HepG2 (cell line): Measurements from ENCODE around the gene ATE1. TPM values are rescaled to one million over a fixed set of nuclear protein-coding genes. Genes with fewer than 3 reads are reported as not detected.
"Not testable (repeated sequence)": the region's sequence is repeated elsewhere in the genome, so short reads cannot be mapped to it uniquely, and the experiment has no call there.

Source experiments
- ATAC-seq: fragments of 200-7000 bp; cut with Tn5 transposase; 3 replicates; pipeline ENCODE4 v1.9.1; 2020; ENCODE audit warnings: mild to moderate bottlenecking, moderate library complexity
- BruUV-seq: library from RNA; stranded (reverse); fragments of 400-500 nt; replicated peaks from 2 replicates; lab custom pipeline; 2021; lab: Mats Ljungman, UMichigan
- CTCF ChIA-PET: fragments of 300-600 bp; formaldehyde crosslinking; extraction: SDS; loops from one replicate; lab custom pipeline; 2021; ENCODE audit warnings: low total read pairs, inconsistent platforms, low intra/inter-chr PET ratio; lab: Yijun Ruan, JAX
- POLR2A ChIA-PET: fragments of 350-600 bp; sonication (Branson Sonifier 250); formaldehyde crosslinking; loops from one replicate; lab custom pipeline; 2020; ENCODE audit warnings: antibody characterized with exemption, inconsistent platforms; lab: Yijun Ruan, JAX
- DNase-seq: peaks from one replicate; pipeline ENCODE4 v3.0.0-alpha.2; 2015; ENCODE audit warnings: low spot score
- FAIRE-seq: peaks from 3 replicates; lab custom pipeline; 2011; peaks lifted over from hg19 to GRCh38; lab: Jason Lieb, UNC
- H2AFZ ChIP-seq: one replicate; pipeline ENCODE4 v1.6.1; 2011; ENCODE audit warnings: low read length, inconsistent platforms
- H3K27ac ChIP-seq: fragments of 300-600 bp; 3 replicates; pipeline ENCODE4 v1.8.0; 2011; ENCODE audit warnings: mixed run types, mild to moderate bottlenecking, mixed read lengths, low read length, inconsistent platforms; ENCODE audit not compliant: insufficient read depth; ENCODE audit errors: extremely low read length
- H3K27me3 ChIP-seq, 2 experiments: fragments of 200-600 bp in 1 of 2; 2 replicates in 1 of 2; 3 replicates in 1 of 2; pipeline versions ENCODE4 v1.6.0 to v1.8.0; 2011; ENCODE audit warnings: low read length in 2 of 2, mild to moderate bottlenecking in 2 of 2, moderate library complexity in 2 of 2, inconsistent platforms in 1 of 2; ENCODE audit not compliant: insufficient read depth in 2 of 2, control insufficient read depth in 1 of 2
- H3K36me3 ChIP-seq, 2 experiments: fragments of 200-600 bp in 1 of 2; replicated peaks in 1 of 2; 2 replicates in 1 of 2; 3 replicates in 1 of 2; pipeline versions ENCODE4 v1.5.1 to v1.8.0; 2011; ENCODE audit warnings: low read length in 2 of 2, inconsistent platforms in 1 of 2; ENCODE audit not compliant: insufficient read depth in 2 of 2, control insufficient read depth in 1 of 2
- H3K4me1 ChIP-seq: 2 replicates; pipeline ENCODE4 v1.5.1; 2012; ENCODE audit warnings: low read length, inconsistent platforms; ENCODE audit not compliant: insufficient read depth
- H3K4me2 ChIP-seq: 2 replicates; pipeline ENCODE4 v1.6.0; 2011; ENCODE audit warnings: low read depth, low read length, inconsistent platforms
- H3K4me3 ChIP-seq, 3 experiments: fragments of 200-600 bp in 1 of 3; sonication (generic), shearing (Covaris generic) in 1 of 3; replicated peaks in 1 of 3; 2 replicates each; pipeline ENCODE4 v1.5.1; 2011 to 2016; ENCODE audit warnings: low read length in 3 of 3, inconsistent platforms in 2 of 3, low read depth in 2 of 3, mild to moderate bottlenecking in 2 of 3, control low read depth in 1 of 3, mixed read lengths in 1 of 3; ENCODE audit not compliant: insufficient read depth in 1 of 3
- H3K79me2 ChIP-seq: one replicate; pipeline ENCODE4 v1.6.1; 2011; ENCODE audit warnings: low read length, inconsistent platforms; ENCODE audit not compliant: insufficient read depth
- H3K9ac ChIP-seq: 2 replicates; pipeline ENCODE4 v1.6.0; 2011; ENCODE audit warnings: mild to moderate bottlenecking, low read depth, low read length, inconsistent platforms; ENCODE audit not compliant: insufficient read depth
- H3K9me3 ChIP-seq: 2 replicates; pipeline ENCODE4 v1.5.1; 2012; ENCODE audit warnings: mild to moderate bottlenecking, low read length
- H4K20me1 ChIP-seq: 2 replicates; pipeline ENCODE4 v1.6.0; 2011; ENCODE audit warnings: inconsistent platforms, mild to moderate bottlenecking, low read length, moderate library complexity; ENCODE audit not compliant: insufficient read depth
- BCL6 ChIP-seq: IDR thresholded peaks from 2 replicates; pipeline ENCODE4 v1.6.1; 2016; ENCODE audit warnings: missing genetic modification reagents, missing compliant biosample characterization
- FOXA3 ChIP-seq: IDR thresholded peaks from 2 replicates; pipeline ENCODE4 v1.6.1; 2016; ENCODE audit warnings: missing genetic modification reagents, missing compliant biosample characterization
- MYC ChIP-seq: sonication (generic); formaldehyde crosslinking; IDR thresholded peaks from 2 replicates; pipeline ENCODE4 v1.9.0; 2021; ENCODE audit warnings: missing genetic modification reagents, borderline replicate concordance
- TCF7 ChIP-seq: sonication (generic); IDR thresholded peaks from 2 replicates; pipeline ENCODE4 v1.6.1; 2016; ENCODE audit warnings: antibody characterized with exemption, low read depth
- ZEB1 ChIP-seq: IDR thresholded peaks from 2 replicates; pipeline ENCODE4 v1.6.1; 2012; ENCODE audit warnings: mild to moderate bottlenecking, low read depth, inconsistent platforms; ENCODE audit not compliant: insufficient replicate concordance
- ZFX ChIP-seq: sonication (generic); formaldehyde crosslinking; IDR thresholded peaks from 2 replicates; pipeline ENCODE4 v1.4.0; 2020; ENCODE audit warnings: mild to moderate bottlenecking, low read depth, missing genetic modification reagents, moderate library complexity
- WGBS: methylation state at CpG from one replicate; pipeline ENCODE4 v1.1.6; 2017; ENCODE audit warnings: low lambda C conversion rate; 5-methylcytosine and 5-hydroxymethylcytosine counted together
- in situ Hi-C: cut with HindIII; loops from 2 replicates; pipeline ENCODE4 v1.10.0; 2017; ENCODE audit warnings: low pct_unique_long_range_greater_than_20kb; ENCODE audit not compliant: extremely low pct_ligation_motif_present
- intact Hi-C: fragments of 100-400 bp; cut with micrococcal nuclease; formaldehyde crosslinking; loops from one replicate; pipeline ENCODE4 v1.10.0; 2022; ENCODE audit not compliant: unreplicated experiment
- polyA plus RNA-seq, 8 experiments: library from polyadenylated mRNA; depleted of rRNA in 3 of 8; stranded (reverse) in 7 of 8; unstranded in 1 of 8; fragments of >200 nt; fragmentation: Illumina TruSeq in 4 of 8; extraction: Trizol in 4 of 8; gene quantifications; 2 replicates each; pipeline versions ENCODE4 v1.2.1 to v1.2.3, GENCODE V29; 2011 to 2016; ENCODE audit warnings: low read depth in 4 of 8, missing spikeins in 1 of 8, mixed read lengths in 1 of 8; ENCODE audit not compliant: insufficient read depth in 1 of 8
- total RNA-seq, 5 experiments: library from RNA; depleted of rRNA; stranded (reverse); fragments of >200 nt; fragmentation: Illumina TruSeq; extraction: Trizol; gene quantifications; 2 replicates each; pipeline ENCODE4 v1.2.3, GENCODE V29; 2016; ENCODE audit warnings: low read depth in 1 of 5
- TF ChIP-seq, protein P1 (sequence below): sonication (generic); formaldehyde crosslinking; IDR thresholded peaks from 2 replicates; pipeline ENCODE4 v1.8.1; 2023; ENCODE audit warnings: mild to moderate bottlenecking, missing genetic modification reagents
- TF ChIP-seq, protein P2 (sequence below): sonication (generic); formaldehyde crosslinking; IDR thresholded peaks from 2 replicates; pipeline ENCODE4 v1.8.0; 2022; ENCODE audit warnings: mild to moderate bottlenecking, missing genetic modification reagents
- TF ChIP-seq, protein P3 (sequence below): sonication (generic); formaldehyde crosslinking; IDR thresholded peaks from 2 replicates; pipeline ENCODE4 v1.5.0; 2020; ENCODE audit warnings: mild to moderate bottlenecking, missing genetic modification reagents, borderline replicate concordance
- TF ChIP-seq, protein P4 (sequence below), 2 experiments: sonication (generic) in 1 of 2; formaldehyde crosslinking in 1 of 2; IDR thresholded peaks; 2 replicates each; pipeline versions ENCODE4 v1.4.0 to v1.6.1; 2016 to 2020; ENCODE audit warnings: borderline replicate concordance in 1 of 2, low read depth in 1 of 2, mild to moderate bottlenecking in 1 of 2, missing genetic modification reagents in 1 of 2

Gene ATE1
- total and polyA plus RNA-seq, 2 of the 13 experiments (the other 11 are each of a cell fraction or from before 2014, with no cell fraction given): 17.5 to 42.2 TPM

DNA sequence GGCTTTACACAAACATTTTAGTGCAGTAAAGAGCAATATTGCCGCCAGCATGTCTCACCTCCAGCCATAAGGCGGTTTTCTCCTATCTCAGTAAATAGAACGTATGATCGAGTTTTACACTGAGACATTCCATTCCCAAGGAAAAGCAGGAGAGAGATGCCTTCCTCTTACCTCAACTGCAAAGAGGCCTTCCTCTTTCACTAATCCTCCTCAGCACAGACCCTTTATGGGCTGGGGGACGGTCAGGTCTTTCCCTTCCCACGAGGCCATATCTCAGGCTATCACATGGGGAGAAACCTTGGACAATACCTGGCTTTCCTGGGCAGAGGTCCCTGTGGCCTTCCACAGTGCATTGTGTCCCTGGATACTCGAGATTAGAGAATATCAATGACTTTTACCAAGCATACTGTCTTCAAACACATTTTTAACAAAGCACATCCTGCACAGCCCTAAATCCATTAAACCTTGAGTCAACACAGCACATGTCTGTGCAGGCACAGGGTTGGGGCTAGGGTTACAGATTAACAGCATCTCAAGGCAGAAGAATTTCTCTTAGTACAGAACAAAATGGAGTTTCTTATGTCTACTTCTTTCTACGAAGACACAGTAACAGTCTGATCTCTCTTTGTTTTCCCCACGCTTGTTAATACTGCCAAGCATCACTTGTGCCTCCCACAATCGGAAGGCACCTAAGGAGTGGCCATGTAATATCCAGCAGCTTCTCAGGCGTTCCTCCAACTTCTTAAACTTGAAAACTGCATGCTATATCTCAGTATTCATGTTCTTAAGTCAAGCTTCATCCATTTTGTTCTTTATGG lies 2.6 kb upstream of the ATE1 start:
- H3K4me2 ChIP-seq: peak overlapping the region; percentile 74
- peaks cover 30% of the 10 kb centered on the region for H3K79me2 ChIP-seq
- 15% methylated on average over 11 of the region's 11 CpGs for WGBS
- peak overlapping the region; percentile 95 for H3K27ac ChIP-seq
- H2AFZ ChIP-seq, CTCF ChIA-PET, H4K20me1 ChIP-seq, ATAC-seq, H3K36me3 ChIP-seq, BruUV-seq, in situ Hi-C loops, H3K27me3 ChIP-seq, H3K9me3 ChIP-seq: not testable (repeated sequence)
- peak overlapping the region; percentile 55 to 98 (median 91); a peak in 4 of 6 replicates for H3K4me3 ChIP-seq
- intact Hi-C loops: loop anchor here (2.0 kb wide), 1 partner anchor 44 kb away; the partner anchor contains the start of gene NSMCE4A
- peak; percentile 79 for DNase-seq
- POLR2A ChIA-PET: interaction anchor here (1.6 kb wide), 1 partner anchor 114 kb away, joined by 4 read pairs; no protein-coding TSS in a partner anchor
- peak overlapping the region; percentile 71 for H3K9ac ChIP-seq
- H3K4me1 ChIP-seq: peaks cover 67% of the 10 kb centered on the region
- FAIRE-seq: peak; percentile 28
- TF ChIP-seq, protein P1, sequence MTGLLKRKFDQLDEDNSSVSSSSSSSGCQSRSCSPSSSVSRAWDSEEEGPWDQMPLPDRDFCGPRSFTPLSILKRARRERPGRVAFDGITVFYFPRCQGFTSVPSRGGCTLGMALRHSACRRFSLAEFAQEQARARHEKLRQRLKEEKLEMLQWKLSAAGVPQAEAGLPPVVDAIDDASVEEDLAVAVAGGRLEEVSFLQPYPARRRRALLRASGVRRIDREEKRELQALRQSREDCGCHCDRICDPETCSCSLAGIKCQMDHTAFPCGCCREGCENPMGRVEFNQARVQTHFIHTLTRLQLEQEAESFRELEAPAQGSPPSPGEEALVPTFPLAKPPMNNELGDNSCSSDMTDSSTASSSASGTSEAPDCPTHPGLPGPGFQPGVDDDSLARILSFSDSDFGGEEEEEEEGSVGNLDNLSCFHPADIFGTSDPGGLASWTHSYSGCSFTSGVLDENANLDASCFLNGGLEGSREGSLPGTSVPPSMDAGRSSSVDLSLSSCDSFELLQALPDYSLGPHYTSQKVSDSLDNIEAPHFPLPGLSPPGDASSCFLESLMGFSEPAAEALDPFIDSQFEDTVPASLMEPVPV: 0 out of 2 replicates have a peak, but pooled peaks have one; percentile 21
- TF ChIP-seq FOXA3 (CRISPR knock-in tag) (peak; percentile 60), ZEB1 (peak; percentile 47), TCF7 (0 out of 2 replicates have a peak, but pooled peaks have one; percentile 27), BCL6 (CRISPR knock-in tag) (peak; percentile 65; the same call in 1 of the 2 replicates), MYC (CRISPR knock-in tag) (peak; percentile 48; the same call in 1 of the 2 replicates), ZFX (CRISPR knock-in tag) (peak; percentile 52; the same call in 1 of the 2 replicates)
- TF ChIP-seq, protein P2, sequence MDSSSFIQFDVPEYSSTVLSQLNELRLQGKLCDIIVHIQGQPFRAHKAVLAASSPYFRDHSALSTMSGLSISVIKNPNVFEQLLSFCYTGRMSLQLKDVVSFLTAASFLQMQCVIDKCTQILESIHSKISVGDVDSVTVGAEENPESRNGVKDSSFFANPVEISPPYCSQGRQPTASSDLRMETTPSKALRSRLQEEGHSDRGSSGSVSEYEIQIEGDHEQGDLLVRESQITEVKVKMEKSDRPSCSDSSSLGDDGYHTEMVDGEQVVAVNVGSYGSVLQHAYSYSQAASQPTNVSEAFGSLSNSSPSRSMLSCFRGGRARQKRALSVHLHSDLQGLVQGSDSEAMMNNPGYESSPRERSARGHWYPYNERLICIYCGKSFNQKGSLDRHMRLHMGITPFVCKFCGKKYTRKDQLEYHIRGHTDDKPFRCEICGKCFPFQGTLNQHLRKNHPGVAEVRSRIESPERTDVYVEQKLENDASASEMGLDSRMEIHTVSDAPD (CRISPR knock-in tag): 0 out of 2 replicates have a peak, but pooled peaks have one; percentile 25
- TF ChIP-seq, protein P3, sequence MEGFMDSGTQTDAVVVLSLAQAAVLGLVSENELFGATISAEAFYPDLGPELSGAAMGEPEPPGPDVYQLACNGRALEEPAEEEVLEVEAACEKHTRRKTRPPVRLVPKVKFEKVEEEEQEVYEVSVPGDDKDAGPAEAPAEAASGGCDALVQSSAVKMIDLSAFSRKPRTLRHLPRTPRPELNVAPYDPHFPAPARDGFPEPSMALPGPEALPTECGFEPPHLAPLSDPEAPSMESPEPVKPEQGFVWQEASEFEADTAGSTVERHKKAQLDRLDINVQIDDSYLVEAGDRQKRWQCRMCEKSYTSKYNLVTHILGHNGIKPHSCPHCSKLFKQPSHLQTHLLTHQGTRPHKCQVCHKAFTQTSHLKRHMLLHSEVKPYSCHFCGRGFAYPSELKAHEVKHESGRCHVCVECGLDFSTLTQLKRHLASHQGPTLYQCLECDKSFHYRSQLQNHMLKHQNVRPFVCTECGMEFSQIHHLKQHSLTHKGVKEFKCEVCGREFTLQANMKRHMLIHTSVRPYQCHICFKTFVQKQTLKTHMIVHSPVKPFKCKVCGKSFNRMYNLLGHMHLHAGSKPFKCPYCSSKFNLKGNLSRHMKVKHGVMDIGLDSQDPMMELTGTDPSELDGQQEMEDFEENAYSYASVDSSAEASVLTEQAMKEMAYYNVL (CRISPR knock-in tag): peak; percentile 42; the same call in 1 of the 2 replicates
- TF ChIP-seq, protein P4, sequence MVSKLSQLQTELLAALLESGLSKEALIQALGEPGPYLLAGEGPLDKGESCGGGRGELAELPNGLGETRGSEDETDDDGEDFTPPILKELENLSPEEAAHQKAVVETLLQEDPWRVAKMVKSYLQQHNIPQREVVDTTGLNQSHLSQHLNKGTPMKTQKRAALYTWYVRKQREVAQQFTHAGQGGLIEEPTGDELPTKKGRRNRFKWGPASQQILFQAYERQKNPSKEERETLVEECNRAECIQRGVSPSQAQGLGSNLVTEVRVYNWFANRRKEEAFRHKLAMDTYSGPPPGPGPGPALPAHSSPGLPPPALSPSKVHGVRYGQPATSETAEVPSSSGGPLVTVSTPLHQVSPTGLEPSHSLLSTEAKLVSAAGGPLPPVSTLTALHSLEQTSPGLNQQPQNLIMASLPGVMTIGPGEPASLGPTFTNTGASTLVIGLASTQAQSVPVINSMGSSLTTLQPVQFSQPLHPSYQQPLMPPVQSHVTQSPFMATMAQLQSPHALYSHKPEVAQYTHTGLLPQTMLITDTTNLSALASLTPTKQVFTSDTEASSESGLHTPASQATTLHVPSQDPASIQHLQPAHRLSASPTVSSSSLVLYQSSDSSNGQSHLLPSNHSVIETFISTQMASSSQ (IDR thresholded peaks at IDR 0.05; ENCODE audit: low read depth): peak; percentile 64; the same call in 1 of the 2 replicates
- TF ChIP-seq, protein P4 (CRISPR knock-in tag; IDR thresholded peaks at IDR 0.05; ENCODE audit: borderline replicate concordance): peak; percentile 81; the same call in 1 of the 2 replicates
